Body of pancreas (tissue), 4 donors: Measurements from ENCODE around the gene TTF1. TPM values are rescaled to one million over a fixed set of nuclear protein-coding genes. Genes with fewer than 3 reads are reported as not detected.

ENCODE experiments used
- ATAC-seq: fragments of 150-250 bp; one replicate; pipeline ENCODE4 v1.9.1; 2016
- DNase-seq, 4 donors: peaks; one replicate each; pipeline ENCODE4 v3.0.0-alpha.2; 2019
- H3K27ac ChIP-seq, 4 donors: fragments of 200-600 bp; sonication (generic); 1 replicate in 3 of 4; 2 replicates in 1 of 4; pipeline versions ENCODE4 v1.5.1 to v1.6.1; 2016 to 2019; ENCODE audit warnings: mild to moderate bottlenecking in 1 of 4, mixed read lengths in 1 of 4, moderate library complexity in 1 of 4
- H3K27me3 ChIP-seq, 2 donors: fragments of 200-600 bp; sonication (generic); one replicate each; pipeline ENCODE4 v1.6.0; 2016; ENCODE audit warnings: mild to moderate bottlenecking in 1 of 2
- H3K36me3 ChIP-seq, 2 donors: fragments of 200-600 bp; sonication (generic); replicated peaks in 1 of 2; 2 replicates each; pipeline ENCODE4 v1.5.1; 2016; ENCODE audit warnings: low read depth in 2 of 2; ENCODE audit not compliant: insufficient read depth in 1 of 2
- H3K4me1 ChIP-seq: fragments of 200-600 bp; sonication (generic); one replicate; pipeline ENCODE4 v1.6.0; 2016
- H3K4me3 ChIP-seq, 2 donors: fragments of 200-600 bp; sonication (generic); 1 replicate in 1 of 2; 2 replicates in 1 of 2; pipeline ENCODE4 v1.5.1; 2016 to 2019
- H3K9me3 ChIP-seq, 3 donors: fragments of 200-600 bp; sonication (generic); 1 replicate in 2 of 3; 2 replicates in 1 of 3; pipeline ENCODE4 v1.5.1; 2016
- POLR2A ChIP-seq, 3 donors: fragments of 450-650 bp; IDR thresholded peaks; one replicate each; pipeline ENCODE4 v1.6.1; 2016; ENCODE audit warnings: antibody characterized with exemption in 3 of 3, mild to moderate bottlenecking in 2 of 3
- WGBS, 2 donors: methylation state at CpG; one replicate each; pipeline ENCODE4 v1.1.5; 2017; 5-methylcytosine and 5-hydroxymethylcytosine counted together
- intact Hi-C: fragments of 100-400 bp; cut with DNase I; formaldehyde crosslinking; loops from one replicate; pipeline ENCODE4 v1.15.1; 2023
- total RNA-seq, 2 donors: library from RNA; depleted of rRNA; stranded (reverse); fragments of >200 nt; gene quantifications; one replicate each; pipeline ENCODE4 v1.1.0, GENCODE V29; 2016
- TF ChIP-seq, protein P1 (sequence below), 7 experiments: fragments of 450-650 bp in 4 of 7; fragments of 200-600 bp in 3 of 7; sonication (generic) in 3 of 7; IDR thresholded peaks; one replicate each; pipeline ENCODE4 v1.5.1; 2016 to 2019; ENCODE audit warnings: antibody characterized with exemption in 7 of 7

TTF1 gene
- total RNA-seq, 2 donors from 2014 or later: 7.5 to 27.7 TPM

DNA sequence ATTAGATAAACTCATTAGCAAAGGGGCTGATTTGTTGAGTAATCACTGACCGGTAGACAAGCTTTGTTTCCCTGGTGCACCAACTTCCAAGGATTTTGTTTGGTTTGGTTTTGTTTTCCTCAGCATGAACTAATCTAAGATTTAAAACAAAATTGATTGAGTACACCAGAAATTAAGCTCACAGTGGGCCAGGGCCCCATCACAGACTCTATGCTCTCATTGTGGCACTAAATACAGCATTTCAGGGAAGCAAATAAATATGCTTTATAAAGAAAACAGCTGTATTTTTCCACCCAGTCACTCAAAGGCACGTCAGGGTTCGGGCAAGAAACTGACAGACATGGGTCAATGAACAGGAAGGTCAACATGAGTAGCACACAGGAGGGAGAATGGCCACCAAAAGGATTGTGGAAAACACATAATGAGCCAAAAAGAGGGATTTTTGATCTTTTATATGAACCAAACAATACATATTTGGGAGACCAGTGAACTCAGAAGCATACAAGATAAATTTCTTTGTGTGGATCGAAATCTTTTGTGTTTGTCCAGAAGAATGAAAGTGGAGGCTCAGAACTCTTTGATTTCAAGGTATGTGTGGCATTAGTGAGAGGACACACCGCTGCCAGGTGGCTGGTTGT lies 12.2 kb upstream of the TTF1 start:
- H3K36me3 ChIP-seq: no peaks in the 10 kb centered on the region
- WGBS, 2 donors: 35 to 51% methylated on average over 5 of the region's 5 CpGs
- no peaks in the 10 kb centered on the region for H3K9me3 ChIP-seq
- intact Hi-C loops: loop anchor here (10.0 kb wide), 1 partner anchor 376 kb away; no protein-coding TSS in a partner anchor
- peaks cover 0 to 9% of the 10 kb centered on the region in 2 donors for H3K27me3 ChIP-seq
- H3K27ac ChIP-seq: no peak overlapping the region
- TF ChIP-seq, protein P1, sequence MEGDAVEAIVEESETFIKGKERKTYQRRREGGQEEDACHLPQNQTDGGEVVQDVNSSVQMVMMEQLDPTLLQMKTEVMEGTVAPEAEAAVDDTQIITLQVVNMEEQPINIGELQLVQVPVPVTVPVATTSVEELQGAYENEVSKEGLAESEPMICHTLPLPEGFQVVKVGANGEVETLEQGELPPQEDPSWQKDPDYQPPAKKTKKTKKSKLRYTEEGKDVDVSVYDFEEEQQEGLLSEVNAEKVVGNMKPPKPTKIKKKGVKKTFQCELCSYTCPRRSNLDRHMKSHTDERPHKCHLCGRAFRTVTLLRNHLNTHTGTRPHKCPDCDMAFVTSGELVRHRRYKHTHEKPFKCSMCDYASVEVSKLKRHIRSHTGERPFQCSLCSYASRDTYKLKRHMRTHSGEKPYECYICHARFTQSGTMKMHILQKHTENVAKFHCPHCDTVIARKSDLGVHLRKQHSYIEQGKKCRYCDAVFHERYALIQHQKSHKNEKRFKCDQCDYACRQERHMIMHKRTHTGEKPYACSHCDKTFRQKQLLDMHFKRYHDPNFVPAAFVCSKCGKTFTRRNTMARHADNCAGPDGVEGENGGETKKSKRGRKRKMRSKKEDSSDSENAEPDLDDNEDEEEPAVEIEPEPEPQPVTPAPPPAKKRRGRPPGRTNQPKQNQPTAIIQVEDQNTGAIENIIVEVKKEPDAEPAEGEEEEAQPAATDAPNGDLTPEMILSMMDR (IDR thresholded peaks at IDR 0.05): no peak
- TF ChIP-seq POLR2A (IDR thresholded peaks at IDR 0.05): no peak
- DNase-seq: no peak
- no peak for ATAC-seq
- H3K4me1 ChIP-seq: no peaks in the 10 kb centered on the region
- H3K4me3 ChIP-seq: no peak overlapping the region

- WGBS, 2 donors: 23% methylated on average over 12 of the region's 12 CpGs
- DNase-seq (no peak), ATAC-seq (no peak)
- Histone ChIP-seq H3K36me3 (no peaks in the 10 kb centered on the region), H3K4me1 (peaks cover 13% of the 10 kb centered on the region), H3K27me3 (peaks cover 0 to 23% of the 10 kb centered on the region in 2 donors), H3K4me3 (no peak overlapping the region), H3K27ac (no peak overlapping the region), H3K9me3 (no peaks in the 10 kb centered on the region)
- intact Hi-C loops: loop anchor here (10.0 kb wide), 1 partner anchor 380 kb away; no protein-coding TSS in a partner anchor
- TF ChIP-seq, protein P1 (IDR thresholded peaks at IDR 0.05): no peak
- no peak for TF ChIP-seq POLR2A (IDR thresholded peaks at IDR 0.05)
These were observed 8.5 kb upstream of the TTF1 start for GRCh38 chr9:132415181-132415580.

DNA sequence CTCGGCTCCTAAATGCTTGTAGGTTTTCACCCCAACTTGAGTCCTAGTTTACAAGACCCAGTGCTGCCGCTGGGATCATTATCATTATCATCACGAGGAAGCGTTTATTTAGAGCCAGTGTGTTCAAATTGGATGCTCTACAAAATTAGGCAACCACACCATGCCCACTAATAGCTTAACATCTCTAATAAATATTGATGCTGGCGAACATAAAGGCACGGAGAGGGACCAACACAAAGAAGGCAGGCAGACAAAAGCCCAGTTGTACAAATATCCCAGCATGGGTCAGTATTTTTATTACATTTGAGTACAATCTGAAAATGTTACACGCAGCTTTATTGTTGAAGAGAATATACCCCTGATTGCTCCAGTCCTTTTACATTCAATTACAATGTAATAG lies 8.1 kb upstream of the TTF1 start:
- peaks cover 18% of the 10 kb centered on the region for H3K4me1 ChIP-seq
- 26 to 36% methylated on average over 7 of the region's 7 CpGs for WGBS, 2 donors
- no peak for TF ChIP-seq POLR2A (IDR thresholded peaks at IDR 0.05)
- TF ChIP-seq, protein P1 (IDR thresholded peaks at IDR 0.05): no peak
- H3K9me3 ChIP-seq: no peaks in the 10 kb centered on the region
- intact Hi-C loops: loop anchor here (10.0 kb wide), 1 partner anchor 380 kb away; no protein-coding TSS in a partner anchor
- no peak overlapping the region for H3K4me3 ChIP-seq
- ATAC-seq (no peak), DNase-seq (no peak)
- no peaks in the 10 kb centered on the region for H3K36me3 ChIP-seq
- peaks cover 0 to 23% of the 10 kb centered on the region in 2 donors for H3K27me3 ChIP-seq
- no peak overlapping the region for H3K27ac ChIP-seq

DNA sequence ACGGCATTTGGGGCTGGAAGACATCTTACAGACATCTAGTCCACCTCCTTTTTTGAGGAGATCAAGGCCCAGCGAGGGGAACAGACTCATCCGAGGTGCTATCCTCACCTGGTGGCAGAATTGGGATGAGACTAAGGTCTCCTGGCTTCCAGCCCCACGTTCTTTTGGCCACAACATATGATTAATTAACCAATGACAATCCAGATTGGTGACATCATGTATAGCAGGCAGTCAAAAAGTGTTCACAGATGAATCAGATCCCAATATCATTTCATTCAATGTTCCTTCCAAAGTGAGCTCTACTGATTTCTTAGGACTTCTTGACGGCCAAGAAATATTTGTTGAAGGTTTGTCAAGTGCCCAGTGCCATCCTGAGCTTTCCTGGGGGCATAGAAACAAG lies 7.3 kb upstream of the TTF1 start:
- ATAC-seq (no peak), DNase-seq (no peak)
- Histone ChIP-seq H3K9me3 (no peaks in the 10 kb centered on the region), H3K36me3 (no peaks in the 10 kb centered on the region), H3K4me3 (no peak overlapping the region), H3K27ac (no peak overlapping the region), H3K27me3 (peaks cover 0 to 23% of the 10 kb centered on the region in 2 donors), H3K4me1 (peaks cover 21% of the 10 kb centered on the region)
- WGBS, 2 donors: 36 to 44% methylated on average over 5 of the region's 5 CpGs
- intact Hi-C loops: loop anchor here (10.0 kb wide), 1 partner anchor 381 kb away; no protein-coding TSS in a partner anchor
- no peak for TF ChIP-seq POLR2A (IDR thresholded peaks at IDR 0.05)
- TF ChIP-seq, protein P1 (IDR thresholded peaks at IDR 0.05): no peak

DNA sequence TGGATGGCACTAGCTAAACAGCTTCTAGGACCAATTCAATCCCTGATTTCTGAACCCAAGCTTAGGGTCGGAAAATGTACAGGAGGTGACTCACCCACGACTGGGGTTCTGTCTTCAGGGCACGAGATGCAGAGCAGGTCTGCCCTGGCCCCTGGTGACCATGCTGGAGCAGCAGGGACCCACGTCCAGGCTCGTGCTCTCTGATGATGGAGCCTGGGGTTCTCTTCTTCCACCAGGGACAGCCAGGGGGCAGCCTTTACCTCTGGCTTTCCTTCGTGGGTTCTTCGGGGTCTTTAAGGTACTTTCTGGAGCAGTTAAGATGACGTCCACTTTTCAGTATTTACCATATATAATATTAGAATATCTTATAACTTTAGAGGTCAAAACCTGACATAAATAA lies 5.4 kb upstream of the TTF1 start:
- Histone ChIP-seq H3K27ac (no peak overlapping the region), H3K4me3 (no peak overlapping the region), H3K4me1 (peaks cover 22% of the 10 kb centered on the region), H3K36me3 (no peaks in the 10 kb centered on the region), H3K9me3 (no peaks in the 10 kb centered on the region), H3K27me3 (peaks cover 0 to 23% of the 10 kb centered on the region in 2 donors)
- TF ChIP-seq POLR2A (IDR thresholded peaks at IDR 0.05): no peak
- TF ChIP-seq, protein P1 (IDR thresholded peaks at IDR 0.05): peak in 4 of 7 experiments; percentile 13 to 18 (median 15)
- DNase-seq (no peak), ATAC-seq (no peak)
- intact Hi-C loops: loop anchor here (10.0 kb wide), 1 partner anchor 383 kb away; no protein-coding TSS in a partner anchor
- 13 to 20% methylated on average over 8 of the region's 8 CpGs for WGBS, 2 donors
